GM21515 (cell line): ENCODE data around the gene JUND.

Source experiments
- ATAC-seq: cut with Tn5 transposase; IDR thresholded peaks from one replicate; pipeline ENCODE4 v1.9.1; 2021; ENCODE audit not compliant: unreplicated experiment

Gene JUND

GRCh38 chr19:18249834-18250233, 31.6 kb downstream of the JUND start:
- ATAC-seq: no peak

DNA sequence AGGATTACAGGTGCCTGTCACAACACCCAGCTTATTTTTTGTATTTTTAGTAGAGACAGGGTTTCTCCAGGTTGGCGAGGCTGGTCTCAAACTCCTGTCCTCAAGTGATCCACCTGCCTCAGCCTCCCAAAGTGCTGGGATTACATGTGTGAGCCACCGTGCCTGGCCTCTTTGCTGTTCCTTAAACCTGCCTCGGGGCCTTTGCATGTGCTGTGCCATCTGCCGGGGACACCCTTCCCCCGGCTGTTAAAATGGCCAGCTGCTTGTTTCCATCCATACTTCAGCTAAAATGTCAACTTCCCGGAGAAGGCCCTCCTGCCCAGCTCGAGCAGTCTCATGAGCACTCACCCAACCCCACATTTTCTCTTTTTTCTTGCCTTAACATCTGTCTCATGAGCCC, 36.1 kb downstream of the JUND start:
- no peak for ATAC-seq

- no peak for ATAC-seq
Observed at GRCh38 chr19:18239303-18239702, 42.1 kb downstream of the JUND start.

DNA sequence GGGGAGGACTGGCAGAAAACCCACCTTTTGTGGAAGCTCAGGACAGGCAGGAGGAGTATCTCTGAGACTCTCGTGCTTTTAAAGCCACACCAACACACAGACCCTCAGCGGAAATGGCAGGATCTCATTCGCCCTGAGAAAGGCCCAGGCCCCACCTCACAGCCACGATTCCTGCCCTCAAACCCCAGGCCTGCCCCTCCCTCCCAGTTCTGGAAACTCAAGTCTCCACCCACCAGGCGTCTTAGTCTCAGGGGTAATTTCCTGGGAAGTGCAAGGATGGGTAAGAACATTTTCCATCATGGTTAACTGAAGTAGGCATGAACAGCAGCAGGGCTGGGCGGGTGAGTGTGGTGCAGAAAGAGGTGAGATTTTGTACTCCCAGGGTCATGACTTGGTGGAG, 47.2 kb downstream of the JUND start:
- no peak for ATAC-seq

DNA sequence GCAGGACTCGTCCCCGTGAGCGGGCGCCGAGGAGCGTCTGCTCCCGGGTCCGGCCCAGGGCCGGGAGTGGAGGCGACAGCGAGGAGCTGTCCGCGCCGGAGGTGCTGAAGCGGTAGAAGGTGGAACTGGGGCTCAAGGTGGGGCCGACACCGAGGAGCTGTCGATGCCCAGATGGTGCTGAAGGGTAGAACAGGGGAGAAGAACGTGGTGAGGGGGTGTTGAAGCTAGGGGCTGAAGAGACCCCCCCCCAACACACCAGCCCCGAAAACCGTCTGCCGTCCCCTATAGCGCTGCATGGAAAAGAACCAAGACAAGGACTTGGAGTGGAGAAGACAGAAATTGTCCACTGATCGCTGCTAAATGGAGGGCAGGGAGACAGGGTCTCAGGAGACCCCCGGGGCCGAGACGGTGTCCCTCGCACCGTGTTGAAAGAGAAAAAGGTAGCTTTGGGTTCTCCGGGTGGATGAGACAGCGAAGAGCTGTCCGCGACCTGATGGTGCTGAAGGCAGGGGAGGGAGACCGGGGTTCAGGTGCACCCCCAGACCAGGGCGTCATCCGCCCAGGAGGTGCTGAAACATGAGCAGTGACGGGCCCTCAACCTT, 48.1 kb downstream of the JUND start:
- no peak for ATAC-seq

GRCh38 chr19:18232540-18233223, 48.7 kb downstream of the JUND start:
- ATAC-seq: no peak

GRCh38 chr19:18231775-18232174, 49.6 kb downstream of the JUND start:
- no peak for ATAC-seq

GRCh38 chr19:18230941-18231734, 50.3 kb downstream of the JUND start:
- no peak for ATAC-seq

- no peak for ATAC-seq
Observed at GRCh38 chr19:18229915-18230314, 51.5 kb downstream of the JUND start.
